HepG2 (cell line): ENCODE results near the gene PHF14.

Experiments used
- ATF2 ChIP-seq: sonication (generic); formaldehyde crosslinking; IDR thresholded peaks from 2 replicates; pipeline ENCODE4 v1.4.0; 2020; ENCODE audit warnings: missing genetic modification reagents
- ATM ChIP-seq: fragments of 450-650 bp; IDR thresholded peaks from 2 replicates; pipeline ENCODE4 v1.7.1; 2017; ENCODE audit warnings: mild to moderate bottlenecking, borderline replicate concordance
- CHCHD3 ChIP-seq: sonication (generic); formaldehyde crosslinking; IDR thresholded peaks from 2 replicates; pipeline ENCODE4 v1.8.0; 2022; ENCODE audit warnings: mild to moderate bottlenecking, missing genetic modification reagents, moderate library complexity
- CTCF ChIP-seq: sonication (generic); formaldehyde crosslinking; IDR thresholded peaks from 2 replicates; pipeline ENCODE4 v1.5.0; 2020; ENCODE audit warnings: mild to moderate bottlenecking, missing genetic modification reagents, moderate library complexity
- GLI4 ChIP-seq: sonication (generic); formaldehyde crosslinking; IDR thresholded peaks from 2 replicates; pipeline ENCODE4 v1.5.1; 2020; ENCODE audit warnings: missing genetic modification reagents, mild to moderate bottlenecking, moderate library complexity, borderline replicate concordance
- KAT2B ChIP-seq: fragments of 150-350 bp; IDR thresholded peaks from 2 replicates; pipeline ENCODE4 v1.6.1; 2014; ENCODE audit warnings: low read depth, low read length, borderline replicate concordance
- KDM5A ChIP-seq: fragments of 200-600 bp; sonication (generic); IDR thresholded peaks from 2 replicates; pipeline ENCODE4 v1.7.0; 2018; ENCODE audit warnings: antibody characterized with exemption, mild to moderate bottlenecking, low read length, borderline replicate concordance
- KLF16 ChIP-seq, 2 experiments: sonication (generic) in 1 of 2; formaldehyde crosslinking in 1 of 2; IDR thresholded peaks; 2 replicates each; pipeline versions ENCODE4 v1.6.1 to v1.8.0; 2016 to 2023; ENCODE audit warnings: missing genetic modification reagents in 2 of 2, missing compliant biosample characterization in 1 of 2
- POLR2AphosphoS5 ChIP-seq: IDR thresholded peaks from 2 replicates; pipeline ENCODE4 v1.6.1; 2012; ENCODE audit warnings: low read depth, low read length
- TAF1 ChIP-seq: sonication (generic); formaldehyde crosslinking; IDR thresholded peaks from 2 replicates; pipeline ENCODE4 v1.4.0; 2020; ENCODE audit warnings: missing genetic modification reagents
- ZNF614 ChIP-seq: IDR thresholded peaks from 2 replicates; pipeline ENCODE4 v1.6.1; 2018; ENCODE audit warnings: missing biosample characterization, missing genetic modification reagents, inconsistent platforms, borderline replicate concordance
- TF ChIP-seq, protein P1 (sequence below): sonication (generic); formaldehyde crosslinking; IDR thresholded peaks from 2 replicates; pipeline ENCODE4 v1.8.1; 2023; ENCODE audit warnings: mild to moderate bottlenecking, missing genetic modification reagents, borderline replicate concordance
- TF ChIP-seq, protein P2 (sequence below): IDR thresholded peaks from 2 replicates; pipeline ENCODE4 v1.6.1; 2016

GRCh38 chr7:11127114-11127785 is 153.6 kb downstream of the PHF14 start:
- no peak for TF ChIP-seq ATF2 (CRISPR knock-in tag)
- TF ChIP-seq CHCHD3 (CRISPR knock-in tag): no peak
- TF ChIP-seq TAF1 (CRISPR knock-in tag): no peak
- TF ChIP-seq, protein P1, sequence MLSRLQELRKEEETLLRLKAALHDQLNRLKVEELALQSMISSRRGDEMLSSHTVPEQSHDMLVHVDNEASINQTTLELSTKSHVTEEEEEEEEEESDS (CRISPR knock-in tag): no peak
- TF ChIP-seq POLR2AphosphoS5: no peak
- no peak for TF ChIP-seq KLF16 (CRISPR knock-in tag; IDR thresholded peaks at IDR 0.05)
- no peak for TF ChIP-seq KDM5A
- TF ChIP-seq KAT2B: no peak
- TF ChIP-seq, protein P2, sequence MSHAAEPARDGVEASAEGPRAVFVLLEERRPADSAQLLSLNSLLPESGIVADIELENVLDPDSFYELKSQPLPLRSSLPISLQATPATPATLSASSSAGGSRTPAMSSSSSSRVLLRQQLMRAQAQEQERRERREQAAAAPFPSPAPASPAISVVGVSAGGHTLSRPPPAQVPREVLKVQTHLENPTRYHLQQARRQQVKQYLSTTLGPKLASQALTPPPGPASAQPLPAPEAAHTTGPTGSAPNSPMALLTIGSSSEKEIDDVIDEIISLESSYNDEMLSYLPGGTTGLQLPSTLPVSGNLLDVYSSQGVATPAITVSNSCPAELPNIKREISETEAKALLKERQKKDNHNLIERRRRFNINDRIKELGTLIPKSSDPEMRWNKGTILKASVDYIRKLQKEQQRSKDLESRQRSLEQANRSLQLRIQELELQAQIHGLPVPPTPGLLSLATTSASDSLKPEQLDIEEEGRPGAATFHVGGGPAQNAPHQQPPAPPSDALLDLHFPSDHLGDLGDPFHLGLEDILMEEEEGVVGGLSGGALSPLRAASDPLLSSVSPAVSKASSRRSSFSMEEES (CRISPR knock-in tag): no peak
- no peak for TF ChIP-seq CTCF (CRISPR knock-in tag)
- no peak for TF ChIP-seq ATM
- no peak for TF ChIP-seq ZNF614 (CRISPR knock-in tag)
- TF ChIP-seq GLI4 (CRISPR knock-in tag): no peak
